CD1c-positive myeloid dendritic cell (primary cell): ENCODE results near the gene ARL15.
A peak's percentile ranks its signal among the peaks of the same experiment; 100 is the strongest.
"Not testable (repeated sequence)": the region's sequence is repeated elsewhere in the genome, so short reads cannot be mapped to it uniquely, and the experiment has no call there.

Experiments
- DNase-seq: peaks from one replicate; pipeline ENCODE4 v3.0.0-alpha.2; 2016; ENCODE audit errors: extremely low spot score

Gene ARL15

GRCh38 chr5:53985796-53986195 lies 324.6 kb downstream of the ARL15 start:
- DNase-seq, result no peak

DNA sequence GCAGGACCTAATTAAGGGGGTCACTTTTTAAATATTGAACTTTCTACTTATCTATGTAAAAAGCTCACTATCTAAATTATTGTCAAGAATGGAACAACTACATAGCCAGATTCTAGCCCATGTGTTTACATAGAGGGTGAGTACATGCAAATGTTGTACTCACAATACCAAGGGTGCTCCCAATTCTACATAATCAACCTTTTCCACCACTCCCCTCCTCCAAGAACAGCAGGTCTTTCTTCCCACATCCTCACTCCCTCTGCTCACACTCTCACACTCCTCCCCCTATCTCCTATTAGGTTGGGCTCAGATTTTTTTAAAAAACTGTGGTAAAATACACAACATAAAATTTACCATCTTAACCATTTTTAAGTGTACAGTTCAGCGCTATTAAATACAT lies 325.4 kb downstream of the ARL15 start:
- no peak for DNase-seq

GRCh38 chr5:53983568-53984460 lies 326.6 kb downstream of the ARL15 start:
- no peak for DNase-seq

GRCh38 chr5:53982319-53982718 lies 328.1 kb downstream of the ARL15 start:
- DNase-seq, result not testable (repeated sequence)

GRCh38 chr5:53980061-53980460 lies 330.3 kb downstream of the ARL15 start:
- DNase-seq, result no peak

GRCh38 chr5:53974021-53974420 lies 336.4 kb downstream of the ARL15 start:
- no peak for DNase-seq

GRCh38 chr5:53972314-53972713 lies 338.1 kb downstream of the ARL15 start:
- DNase-seq, result no peak

DNA sequence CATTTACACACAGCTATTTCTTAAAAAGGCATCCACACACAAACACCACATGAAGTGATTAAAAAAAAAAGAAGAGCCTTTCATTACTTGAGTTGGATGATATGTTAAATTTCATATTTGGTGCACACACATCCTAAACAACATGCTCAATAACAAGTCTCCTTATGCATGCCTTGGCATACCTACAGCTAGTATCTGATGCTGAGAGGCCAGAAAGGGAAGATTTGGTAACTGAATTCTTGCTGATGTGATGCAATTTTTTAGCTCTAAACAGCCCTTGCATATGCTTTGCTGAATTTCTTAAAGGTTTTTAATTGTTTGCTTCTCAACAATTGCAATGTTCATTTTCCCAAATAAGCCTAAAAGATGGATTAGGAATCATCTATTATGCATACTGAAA lies 338.8 kb downstream of the ARL15 start:
- no peak for DNase-seq

DNA sequence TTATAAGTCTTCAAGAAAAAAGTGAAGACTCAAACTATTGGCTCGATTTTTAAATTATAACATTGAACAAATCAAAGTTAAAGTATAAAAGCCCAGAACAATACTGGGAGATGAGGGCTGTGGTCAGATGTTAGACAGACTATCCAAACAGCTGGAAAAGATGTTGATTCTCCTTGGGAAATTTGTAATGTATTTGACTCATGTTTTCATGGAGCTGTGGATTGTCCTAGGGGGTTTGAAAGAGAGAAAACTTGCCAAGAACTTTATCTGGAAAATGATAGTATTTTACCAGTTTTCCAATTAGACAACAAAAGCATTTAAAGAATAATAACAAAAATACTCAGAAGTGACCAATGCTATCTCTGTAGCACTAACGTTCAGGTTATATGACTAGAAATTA lies 339.2 kb downstream of the ARL15 start:
- DNase-seq, result no peak

- no peak for DNase-seq
These were observed 339.9 kb downstream of the ARL15 start for GRCh38 chr5:53970475-53970874.

GRCh38 chr5:53969176-53969730 lies 341.1 kb downstream of the ARL15 start:
- DNase-seq, result no peak

DNA sequence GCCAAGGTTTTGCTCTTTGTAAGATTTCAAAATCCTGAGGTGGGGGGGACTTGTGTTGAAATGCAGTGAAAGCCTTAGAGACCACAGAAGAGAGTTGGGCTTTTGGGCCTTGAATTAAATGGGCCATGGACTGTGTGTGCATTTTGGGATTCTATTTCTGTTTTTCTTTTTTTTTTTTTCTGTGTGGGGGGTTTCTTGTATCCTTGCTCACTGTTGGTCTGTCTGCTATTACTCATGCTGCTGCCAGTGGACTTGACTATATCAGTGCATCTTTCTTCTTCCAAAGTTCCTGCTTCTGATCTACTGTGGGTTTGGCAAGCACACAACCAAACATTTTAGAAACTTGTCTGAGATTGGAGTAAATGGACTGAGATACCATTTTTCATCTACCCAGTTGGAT lies 344.9 kb downstream of the ARL15 start:
- DNase-seq, result no peak

- DNase-seq, result no peak
These were observed 346.4 kb downstream of the ARL15 start for GRCh38 chr5:53963958-53964357.

DNA sequence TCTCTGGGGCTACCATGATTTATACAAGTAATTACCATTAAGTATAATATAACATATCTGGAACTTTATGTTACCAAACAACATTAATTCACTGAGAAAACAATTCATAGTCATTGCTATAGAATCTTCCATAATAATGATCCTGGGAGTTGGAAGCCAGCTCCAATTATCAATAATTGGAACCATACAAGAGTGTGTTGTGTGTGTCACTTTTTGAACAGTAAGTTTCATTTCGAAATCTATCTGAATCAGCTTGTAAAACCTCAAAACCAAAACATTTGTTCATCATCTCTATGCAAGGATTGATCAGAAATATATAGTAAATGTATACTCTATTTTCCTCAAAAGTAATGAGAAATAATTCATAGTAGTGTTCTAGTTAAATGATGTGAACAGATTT lies 348.1 kb downstream of the ARL15 start:
- DNase-seq, result no peak

DNA sequence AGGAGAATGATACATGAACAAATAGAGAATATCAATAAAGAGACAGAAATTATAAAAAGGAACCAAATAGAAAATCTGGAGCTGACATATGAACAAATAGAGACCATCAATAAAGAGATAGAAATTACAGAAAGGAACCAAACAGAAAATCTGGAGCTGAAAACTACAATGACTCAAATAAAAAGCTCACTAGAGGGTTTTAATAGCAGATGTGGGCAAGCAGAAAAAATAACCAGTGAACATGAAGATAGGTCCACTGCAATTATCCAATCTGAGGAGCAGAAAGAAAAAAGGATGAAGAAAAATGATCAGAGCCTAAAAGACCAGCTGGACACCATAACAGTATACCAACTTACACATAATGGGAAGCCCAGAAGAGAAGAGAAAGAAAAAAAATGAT lies 353.7 kb downstream of the ARL15 start:
- no peak for DNase-seq

DNA sequence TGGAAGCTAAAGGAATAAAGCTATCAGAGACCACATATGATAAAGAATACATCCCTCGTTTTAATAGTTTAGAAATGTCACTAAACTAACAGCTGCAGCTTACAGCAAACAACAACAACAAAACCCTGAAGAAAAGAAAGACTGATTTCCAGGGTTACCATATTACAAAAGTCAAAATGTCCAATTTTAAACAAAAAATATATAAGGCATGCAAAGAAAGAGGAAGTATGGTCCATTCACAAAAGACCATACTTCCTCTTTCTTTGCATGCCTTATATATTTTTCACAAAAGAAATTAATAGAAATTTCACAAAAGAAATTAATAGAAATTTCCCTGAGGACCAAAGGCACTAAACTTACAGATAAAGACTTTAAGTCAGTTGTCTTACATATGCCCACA lies 354.2 kb downstream of the ARL15 start:
- DNase-seq, result peak; percentile 33

DNA sequence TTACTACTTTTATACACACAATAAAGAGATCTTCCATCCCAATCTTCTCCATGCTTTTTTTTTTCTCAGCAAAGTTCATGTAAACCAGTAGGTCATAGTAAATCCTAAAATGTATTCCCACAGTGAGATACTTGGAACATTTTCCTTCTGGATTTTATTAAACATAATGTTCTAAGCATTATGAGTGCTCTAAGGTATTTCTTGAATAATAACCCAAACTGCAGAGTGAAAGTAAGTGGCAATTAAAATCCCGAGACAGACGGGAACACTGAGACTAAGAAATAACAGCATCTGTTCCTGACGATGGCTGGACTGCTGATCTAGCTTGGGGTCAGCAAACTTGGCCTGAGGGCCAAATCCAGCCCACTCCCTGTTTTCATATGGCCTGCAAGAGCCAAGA lies 359.8 kb downstream of the ARL15 start:
- DNase-seq, result no peak

- no peak for DNase-seq
These were observed 361.8 kb downstream of the ARL15 start for GRCh38 chr5:53948598-53948997.

DNA sequence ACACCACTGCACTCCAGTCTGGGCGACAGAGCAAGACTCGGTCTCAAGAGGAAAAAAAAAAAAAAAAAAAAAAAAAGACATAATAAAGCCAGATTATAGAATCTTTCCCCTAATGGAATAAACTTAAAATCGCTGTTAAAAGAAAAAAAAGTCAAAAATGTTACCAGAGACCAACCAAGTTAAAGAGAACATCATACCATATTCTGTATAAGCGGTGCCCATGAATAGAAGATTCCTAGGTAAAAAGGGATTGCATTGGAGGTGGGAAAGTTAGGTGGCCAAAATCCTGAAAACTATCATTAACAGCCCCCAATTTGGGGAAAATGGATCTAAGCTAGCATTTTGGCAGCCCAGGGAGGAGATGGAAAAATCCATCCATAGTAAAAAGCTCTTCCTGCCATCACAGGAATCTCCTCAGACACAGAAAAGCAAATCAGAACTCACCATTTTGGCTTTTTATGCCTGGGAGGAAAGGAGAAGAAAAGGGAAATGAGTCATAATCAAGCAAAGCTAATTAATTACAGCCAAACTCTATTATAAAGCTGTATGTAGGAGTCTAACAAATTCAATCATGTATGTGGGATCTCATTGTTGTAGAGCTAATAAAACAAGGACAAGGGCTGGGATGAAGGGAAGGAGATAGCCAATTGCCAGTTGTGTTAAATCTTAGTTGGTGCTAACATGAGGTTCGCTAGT lies 363.8 kb downstream of the ARL15 start:
- DNase-seq, result no peak

- no peak for DNase-seq
These were observed 365.4 kb downstream of the ARL15 start for GRCh38 chr5:53944981-53945380.

DNA sequence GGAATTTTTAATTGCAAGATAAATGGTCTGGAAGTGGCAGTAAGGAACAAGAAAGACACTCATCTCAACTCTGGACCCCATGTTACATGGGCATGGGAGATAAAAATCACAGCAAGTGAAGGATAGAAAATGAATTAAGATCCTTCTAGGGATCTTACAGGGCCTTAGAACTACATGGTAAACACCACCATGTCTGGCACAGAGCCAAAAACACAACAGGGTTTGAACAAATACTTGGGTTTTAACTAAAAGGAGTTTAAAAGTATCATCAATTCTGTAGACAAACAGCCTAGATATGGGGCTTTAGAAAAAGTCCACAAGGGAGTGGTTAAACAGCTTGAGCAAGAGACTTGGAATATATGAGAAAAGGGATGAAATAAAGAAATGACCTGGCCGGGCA lies 366.4 kb downstream of the ARL15 start:
- DNase-seq, result no peak

- DNase-seq, result no peak
These were observed 367.6 kb downstream of the ARL15 start for GRCh38 chr5:53942724-53943123.

- DNase-seq, result peak; percentile 37
These were observed 369.5 kb downstream of the ARL15 start for GRCh38 chr5:53940921-53941320.
